Activated CD8-positive, alpha-beta T cell treated with anti-CD3 and anti-CD28 coated beads for 36 hours (primary cell): ENCODE results near the gene HSPG2. TPM values are rescaled to one million over a fixed set of nuclear protein-coding genes. Genes with fewer than 3 reads are reported as not detected.
"Not testable (repeated sequence)": the region's sequence is repeated elsewhere in the genome, so short reads cannot be mapped to it uniquely, and the experiment has no call there.

Source experiments
- ATAC-seq: fragments of 200-7000 bp; cut with Tn5 transposase; one replicate; pipeline ENCODE4 v1.10.0; 2021; ENCODE audit warnings: mild to moderate bottlenecking, moderate library complexity
- CTCF ChIA-PET: fragments of 350-600 bp; sonication (Branson Sonifier 250); formaldehyde crosslinking; loops from one replicate; lab custom pipeline; 2021; ENCODE audit warnings: antibody characterized with exemption; lab: Charles Lee
- POLR2A ChIA-PET: fragments of 350-600 bp; sonication (Branson Sonifier 250); formaldehyde crosslinking; loops from one replicate; lab custom pipeline; 2021; ENCODE audit warnings: antibody characterized with exemption; lab: Charles Lee
- DNase-seq: peaks from one replicate; pipeline ENCODE4 v3.0.0-alpha.2; 2020
- H3K27ac Mint-ChIP-seq: one replicate; pipeline ENCODE4 v1.8.0; 2021; ENCODE audit warnings: mild to moderate bottlenecking, mixed read lengths
- H3K27me3 Mint-ChIP-seq: one replicate; pipeline ENCODE4 v1.8.0; 2021; ENCODE audit warnings: mixed read lengths
- H3K36me3 Mint-ChIP-seq: one replicate; pipeline ENCODE4 v1.8.0; 2021; ENCODE audit warnings: low read depth, mixed read lengths
- H3K4me1 Mint-ChIP-seq: one replicate; pipeline ENCODE4 v1.8.0; 2021; ENCODE audit warnings: low read depth, mixed read lengths
- H3K4me3 Mint-ChIP-seq: one replicate; pipeline ENCODE4 v1.8.0; 2021; ENCODE audit warnings: mild to moderate bottlenecking, moderate library complexity, mixed read lengths
- H3K9me3 Mint-ChIP-seq: one replicate; pipeline ENCODE4 v1.8.0; 2021; ENCODE audit warnings: mixed read lengths
- CTCF ChIP-seq: fragments of 200-600 bp; IDR thresholded peaks from one replicate; pipeline ENCODE4 v1.8.0; 2022; ENCODE audit warnings: antibody characterized with exemption, mild to moderate bottlenecking
- intact Hi-C: fragments of 100-400 bp; cut with micrococcal nuclease; formaldehyde crosslinking; loops from one replicate; pipeline ENCODE4 v1.10.0; 2022
- total RNA-seq, 2 experiments: library from RNA; stranded (reverse); gene quantifications; one replicate each; pipeline ENCODE4 v1.2.3, GENCODE V29; 2021

HSPG2 gene
- 10 to 100 TPM; 52.1 to 59.0 TPM for total RNA-seq

GRCh38 chr1:21937034-21937371 is at the start of gene HSPG2:
Gene HSPG2 (minus strand): TSS chr1:21937310. CDS start chr1:21937217, 93 bp downstream.
- ChIA-PET CTCF (no interaction called here), POLR2A (interaction anchor here (0.9 to 1.3 kb wide), 3 partner anchors 8 to 23 kb away, joined by 3 read pairs; no protein-coding TSS in a partner anchor)
- no peaks in the 10 kb centered on the region for H3K36me3 Mint-ChIP-seq
- peak within 1 kb of the TSS; percentile 75 for H3K4me3 Mint-ChIP-seq
- peaks cover 18% of the 10 kb centered on the region for H3K4me1 Mint-ChIP-seq
- peak within 1 kb of the TSS; percentile 20 for H3K27ac Mint-ChIP-seq
- ATAC-seq (no peak), DNase-seq (no peak)
- peaks cover 16% of the 10 kb centered on the region for H3K27me3 Mint-ChIP-seq
- intact Hi-C loops: no loop called here
- H3K9me3 Mint-ChIP-seq: no peaks in the 10 kb centered on the region
- TF ChIP-seq CTCF: no peak

- H3K36me3 Mint-ChIP-seq, H3K4me3 Mint-ChIP-seq, intact Hi-C loops, DNase-seq, ATAC-seq, POLR2A ChIA-PET, H3K27ac Mint-ChIP-seq, H3K4me1 Mint-ChIP-seq, CTCF ChIA-PET, H3K27me3 Mint-ChIP-seq, H3K9me3 Mint-ChIP-seq: not testable (repeated sequence)
These were observed 49.3 kb upstream of the HSPG2 start for GRCh38 chr1:21986386-21986785.

GRCh38 chr1:21985893-21986292 is 48.8 kb upstream of the HSPG2 start:
- ATAC-seq, POLR2A ChIA-PET, H3K27ac Mint-ChIP-seq, DNase-seq, H3K4me1 Mint-ChIP-seq, H3K36me3 Mint-ChIP-seq, H3K27me3 Mint-ChIP-seq, CTCF ChIA-PET, intact Hi-C loops, H3K9me3 Mint-ChIP-seq, H3K4me3 Mint-ChIP-seq: not testable (repeated sequence)

- H3K36me3 Mint-ChIP-seq, H3K4me3 Mint-ChIP-seq, H3K4me1 Mint-ChIP-seq, intact Hi-C loops, H3K27ac Mint-ChIP-seq, H3K27me3 Mint-ChIP-seq, ATAC-seq, H3K9me3 Mint-ChIP-seq, DNase-seq, POLR2A ChIA-PET: not testable (repeated sequence)
- CTCF ChIA-PET: interaction anchor here (1.1 kb wide), 1 partner anchor 122 kb away, joined by 4 read pairs; no protein-coding TSS in a partner anchor
These were observed 46.4 kb upstream of the HSPG2 start for GRCh38 chr1:21983539-21983938.

GRCh38 chr1:21982122-21982521 is 45.0 kb upstream of the HSPG2 start:
- H3K4me3 Mint-ChIP-seq, H3K36me3 Mint-ChIP-seq, POLR2A ChIA-PET, H3K27ac Mint-ChIP-seq, CTCF ChIA-PET, H3K27me3 Mint-ChIP-seq, H3K4me1 Mint-ChIP-seq, ATAC-seq, intact Hi-C loops, DNase-seq, H3K9me3 Mint-ChIP-seq: not testable (repeated sequence)

GRCh38 chr1:21981253-21981652 is 44.1 kb upstream of the HSPG2 start:
- H3K27ac Mint-ChIP-seq, intact Hi-C loops, H3K4me1 Mint-ChIP-seq, H3K9me3 Mint-ChIP-seq, CTCF ChIA-PET, H3K27me3 Mint-ChIP-seq, POLR2A ChIA-PET, H3K4me3 Mint-ChIP-seq, H3K36me3 Mint-ChIP-seq, DNase-seq, ATAC-seq: not testable (repeated sequence)

GRCh38 chr1:21980515-21981220 is 43.6 kb upstream of the HSPG2 start:
- CTCF ChIA-PET: not testable (repeated sequence)

GRCh38 chr1:21978209-21978608 is 41.1 kb upstream of the HSPG2 start:
- H3K9me3 Mint-ChIP-seq, POLR2A ChIA-PET, H3K4me3 Mint-ChIP-seq, H3K36me3 Mint-ChIP-seq, DNase-seq, CTCF ChIA-PET, H3K27me3 Mint-ChIP-seq, H3K4me1 Mint-ChIP-seq, ATAC-seq, intact Hi-C loops, H3K27ac Mint-ChIP-seq: not testable (repeated sequence)

More at GRCh38 chr1:21980515-21981220, 43.6 kb upstream of the HSPG2 start:
- H3K27me3 Mint-ChIP-seq, H3K36me3 Mint-ChIP-seq, H3K4me3 Mint-ChIP-seq, H3K27ac Mint-ChIP-seq, POLR2A ChIA-PET, intact Hi-C loops, H3K9me3 Mint-ChIP-seq, H3K4me1 Mint-ChIP-seq: not testable (repeated sequence)
- DNase-seq: peak; percentile 57
- peak; percentile 81 for ATAC-seq

GRCh38 chr1:21976703-21977239 is 39.7 kb upstream of the HSPG2 start, which contains the start of gene CELA3B:
Gene CELA3B (plus strand): TSS chr1:21977022. CDS start chr1:21977040, 18 bp downstream.
- CTCF ChIA-PET, intact Hi-C loops, H3K27ac Mint-ChIP-seq, POLR2A ChIA-PET, H3K36me3 Mint-ChIP-seq, ATAC-seq, H3K4me1 Mint-ChIP-seq, DNase-seq, H3K27me3 Mint-ChIP-seq, H3K9me3 Mint-ChIP-seq, H3K4me3 Mint-ChIP-seq: not testable (repeated sequence)

GRCh38 chr1:21975296-21975695 is 38.2 kb upstream of the HSPG2 start:
- intact Hi-C loops, POLR2A ChIA-PET, H3K27ac Mint-ChIP-seq, ATAC-seq, H3K27me3 Mint-ChIP-seq, H3K4me3 Mint-ChIP-seq, CTCF ChIA-PET, H3K4me1 Mint-ChIP-seq, DNase-seq, H3K9me3 Mint-ChIP-seq, H3K36me3 Mint-ChIP-seq: not testable (repeated sequence)

- H3K4me3 Mint-ChIP-seq, intact Hi-C loops, H3K27me3 Mint-ChIP-seq, ATAC-seq, H3K9me3 Mint-ChIP-seq, CTCF ChIA-PET, H3K36me3 Mint-ChIP-seq, DNase-seq, H3K4me1 Mint-ChIP-seq, H3K27ac Mint-ChIP-seq, POLR2A ChIA-PET: not testable (repeated sequence)
These were observed 37.6 kb upstream of the HSPG2 start for GRCh38 chr1:21974699-21975098.
